Measurements from ENCODE around the gene DDX49. TPM values are rescaled to one million over a fixed set of nuclear protein-coding genes. Genes with fewer than 3 reads are reported as not detected.

The DDX49 gene, protein sequence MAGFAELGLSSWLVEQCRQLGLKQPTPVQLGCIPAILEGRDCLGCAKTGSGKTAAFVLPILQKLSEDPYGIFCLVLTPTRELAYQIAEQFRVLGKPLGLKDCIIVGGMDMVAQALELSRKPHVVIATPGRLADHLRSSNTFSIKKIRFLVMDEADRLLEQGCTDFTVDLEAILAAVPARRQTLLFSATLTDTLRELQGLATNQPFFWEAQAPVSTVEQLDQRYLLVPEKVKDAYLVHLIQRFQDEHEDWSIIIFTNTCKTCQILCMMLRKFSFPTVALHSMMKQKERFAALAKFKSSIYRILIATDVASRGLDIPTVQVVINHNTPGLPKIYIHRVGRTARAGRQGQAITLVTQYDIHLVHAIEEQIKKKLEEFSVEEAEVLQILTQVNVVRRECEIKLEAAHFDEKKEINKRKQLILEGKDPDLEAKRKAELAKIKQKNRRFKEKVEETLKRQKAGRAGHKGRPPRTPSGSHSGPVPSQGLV
- 34.2 to 45.5 TPM (median 42.4 TPM) in 5 replicates for total RNA-seq (2022; extraction: Qiagen RNA extraction; ENCODE audit: low read depth)

DNA sequence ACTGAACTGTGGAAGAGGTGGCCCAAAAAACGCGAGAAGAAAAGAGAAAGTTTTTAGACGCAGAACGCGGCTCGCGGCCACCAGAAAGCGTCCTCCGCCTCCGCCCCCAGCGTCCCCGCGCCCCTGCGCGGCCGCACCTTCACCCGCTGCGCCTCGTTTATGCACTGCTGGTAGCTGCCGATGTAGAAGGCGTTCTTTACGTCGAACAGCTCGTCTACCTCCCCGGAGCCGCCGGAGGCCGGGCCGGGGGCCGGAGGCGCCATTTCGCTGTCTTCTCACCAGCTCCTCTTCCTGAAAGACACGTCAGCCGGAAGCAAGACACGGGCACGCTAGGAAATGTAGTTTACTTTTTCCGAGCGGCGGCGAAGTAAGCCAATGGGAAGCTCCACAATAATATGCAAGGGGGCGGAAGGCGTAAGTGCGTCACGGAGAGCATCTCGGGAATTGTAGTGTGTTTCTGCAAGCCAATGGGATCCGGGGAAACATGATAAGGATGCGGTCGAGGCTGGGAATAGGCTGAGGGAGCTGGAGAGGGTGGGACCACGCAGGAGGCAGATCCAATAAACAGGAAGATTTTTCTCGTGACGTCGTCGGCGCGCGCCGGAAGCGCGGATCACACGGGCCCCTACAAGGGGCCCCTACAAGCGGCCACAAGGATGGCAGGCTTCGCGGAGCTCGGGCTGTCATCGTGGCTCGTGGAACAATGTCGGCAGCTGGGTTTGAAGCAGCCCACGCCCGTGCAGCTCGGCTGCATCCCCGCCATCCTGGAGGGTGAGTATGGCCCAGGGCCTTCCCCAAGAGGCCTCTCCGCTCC, at the start of gene DDX49, which contains the start of gene COPE:
Gene DDX49, plus strand, starts transcription at position 630 of the 814 bp plus-strand sequence. Its CDS starts 27 bp downstream, at position 657.
Gene COPE, minus strand, starts transcription at position 302 of the 814 bp plus-strand sequence. Its CDS starts 39 bp downstream, at position 263.

DNA sequence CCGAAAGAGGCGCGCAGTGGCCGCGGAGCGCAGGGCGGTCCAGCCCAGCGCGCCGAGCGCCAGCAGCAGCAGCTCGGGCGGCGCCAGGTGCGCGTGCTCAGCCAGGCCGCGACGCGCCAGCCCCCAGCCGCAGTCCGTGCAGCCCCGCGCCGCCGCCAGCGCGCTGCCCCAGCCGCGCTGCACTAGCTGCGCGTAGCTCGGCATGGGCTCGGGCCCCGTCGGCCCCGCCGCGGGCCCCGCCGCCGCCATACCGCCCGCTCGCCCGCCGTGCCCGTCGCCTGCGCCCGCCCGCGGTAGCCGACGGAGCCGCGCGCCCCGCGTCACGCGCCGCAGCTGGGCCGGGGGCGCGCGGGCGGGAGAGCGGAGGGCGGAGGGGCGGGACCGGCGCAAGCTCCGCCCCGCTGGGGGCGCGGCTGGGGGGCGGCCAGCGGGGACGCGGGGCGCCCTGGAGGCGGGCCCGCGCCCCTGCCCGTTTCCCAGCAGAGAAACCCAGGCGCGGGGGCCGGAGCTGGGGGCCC, 23.6 kb upstream of the DDX49 start, which contains the start of gene CERS1:
Gene CERS1, minus strand, starts transcription at position 335 of the 518 bp plus-strand sequence. Its CDS starts 86 bp downstream, at position 249.

DNA sequence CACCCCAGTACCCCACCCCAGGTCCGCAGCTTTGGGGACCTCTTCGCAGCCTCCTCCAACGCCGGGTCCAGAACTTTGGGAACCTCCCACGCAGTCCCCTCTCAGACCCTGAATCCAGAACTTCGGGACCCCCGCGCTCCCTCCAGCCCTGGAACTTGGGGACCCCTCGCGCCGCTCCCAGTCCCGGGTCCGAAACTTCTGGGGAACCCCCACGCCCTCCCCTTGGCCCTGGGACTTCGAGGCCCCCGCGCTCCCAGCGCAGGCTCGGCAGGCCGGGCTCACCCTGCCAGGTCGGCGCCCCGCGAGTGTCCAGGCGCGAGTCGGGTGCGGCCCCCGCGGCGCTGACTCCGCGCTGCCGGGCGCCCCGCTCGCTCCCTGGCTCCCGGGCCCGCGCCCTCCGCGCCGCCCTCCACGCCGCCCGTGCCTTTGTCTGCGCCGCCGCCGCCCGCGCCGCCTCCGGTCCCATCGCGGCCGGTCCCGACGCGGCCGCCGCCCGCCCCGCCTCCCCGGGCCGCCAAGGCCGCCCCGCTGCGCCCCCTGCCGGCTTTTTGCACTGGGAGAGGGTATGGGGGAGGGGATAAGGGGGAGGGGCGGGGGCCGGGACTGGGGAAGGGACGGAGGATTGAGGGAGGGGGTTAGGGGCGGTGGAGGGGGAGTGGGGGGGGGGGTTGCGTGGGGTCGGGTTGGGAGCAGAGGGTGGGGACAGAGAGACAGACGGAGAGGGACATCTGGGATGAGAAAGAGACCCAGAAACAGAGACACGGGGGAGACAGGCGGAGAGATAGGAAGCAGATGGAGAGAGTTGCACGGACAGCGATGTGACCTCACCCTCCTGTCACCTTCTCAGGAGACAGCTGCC, 21.5 kb downstream of the DDX49 start, which contains the start of gene HOMER3:
Gene HOMER3, minus strand, starts transcription at position 449 of the 859 bp plus-strand sequence. CDS start 2,235 bp downstream, outside the sequence.

Other genes with a start within 250 kb of the DDX49 start
- 2.5 to 5.8 TPM (median 4.7 TPM) in 5 replicates for gene CRTC1, start 236.0 kb upstream of the DDX49 start, total RNA-seq (2022; extraction: Qiagen RNA extraction; ENCODE audit: low read depth)
- gene COMP, start 128.4 kb upstream of the DDX49 start, total RNA-seq (2022; extraction: Qiagen RNA extraction; ENCODE audit: low read depth): 0.09 to 0.15 TPM (median 0.12 TPM) in 4 of 5 replicates, not detected in the other
- 24.1 to 45.3 TPM (median 41.7 TPM) in 5 replicates for gene UPF1, start 87.8 kb upstream of the DDX49 start, total RNA-seq (2022; extraction: Qiagen RNA extraction; ENCODE audit: low read depth)
- 3.1 to 7.2 TPM (median 6.3 TPM) in 5 replicates for gene CERS1, start 23.6 kb upstream of the DDX49 start, total RNA-seq (2022; extraction: Qiagen RNA extraction; ENCODE audit: low read depth)
- gene COPE, start 328 bp upstream of the DDX49 start, total RNA-seq (2022; extraction: Qiagen RNA extraction; ENCODE audit: low read depth): 139 to 168 TPM (median 153 TPM) in 5 replicates
- 21.5 to 38.0 TPM (median 31.3 TPM) in 5 replicates for gene HOMER3, start 21.5 kb downstream of the DDX49 start, total RNA-seq (2022; extraction: Qiagen RNA extraction; ENCODE audit: low read depth)
- gene SUGP2, start 113.8 kb downstream of the DDX49 start, total RNA-seq (2022; extraction: Qiagen RNA extraction; ENCODE audit: low read depth): 21.2 to 38.5 TPM (median 30.9 TPM) in 5 replicates
- gene ARMC6, start 113.9 kb downstream of the DDX49 start, total RNA-seq (2022; extraction: Qiagen RNA extraction; ENCODE audit: low read depth): 23.8 to 30.4 TPM (median 29.8 TPM) in 5 replicates
- gene SLC25A42, start 144.3 kb downstream of the DDX49 start, total RNA-seq (2022; extraction: Qiagen RNA extraction; ENCODE audit: low read depth): 0.19 to 1.1 TPM (median 0.87 TPM) in 5 replicates
- gene TMEM161A, start 218.8 kb downstream of the DDX49 start, total RNA-seq (2022; extraction: Qiagen RNA extraction; ENCODE audit: low read depth): 11.6 to 27.0 TPM (median 24.9 TPM) in 5 replicates